Measurements from ENCODE around the gene ARGLU1. TPM values are rescaled to one million over a fixed set of nuclear protein-coding genes. Genes with fewer than 3 reads are reported as not detected.

ARGLU1 gene
- polyA plus RNA-seq, 1 donor (not counting 4 experiments of a cell fraction or from before 2014, with no cell fraction given) = 96.8 TPM

DNA sequence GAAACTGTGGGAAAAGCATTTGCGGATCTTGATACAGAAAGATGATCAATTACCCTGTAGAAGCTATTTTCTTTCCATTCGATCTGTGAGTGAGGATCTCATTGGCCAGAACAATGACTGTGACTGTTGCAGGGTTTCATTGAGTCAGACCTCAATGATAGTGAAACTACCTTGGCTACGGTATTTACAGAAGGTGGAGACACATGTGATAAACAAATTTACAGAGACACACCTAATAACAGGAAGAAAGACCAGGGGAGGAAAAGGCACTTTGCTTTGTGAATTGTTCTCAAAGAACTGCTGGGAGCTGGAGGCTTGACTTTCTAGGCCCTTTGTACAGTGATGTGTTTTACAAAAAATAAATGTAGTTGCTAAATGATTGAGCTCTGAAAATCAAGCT lies 19.9 kb upstream of the ARGLU1 start:
- FAIRE-seq (no peak), DNase-seq (ENCODE audit: low read depth, low spot score) (no peak)
- Histone ChIP-seq H2AFZ (ENCODE audit: control insufficient read depth, low read length) (no peak overlapping the region), H3K4me1 (ENCODE audit: control insufficient read depth, extremely low read depth, insufficient read depth, low read length) (no peaks in the 10 kb centered on the region), H4K20me1 (ENCODE audit: control insufficient read depth, extremely low read depth, insufficient read depth, low read length) (no peaks in the 10 kb centered on the region), H3K36me3 (ENCODE audit: control insufficient read depth in 2 of 2, extremely low read depth in 1 of 2, insufficient read depth in 2 of 2, low read length in 2 of 2) (no peaks in the 10 kb centered on the region), H3K4me3 (ENCODE audit: control insufficient read depth in 2 of 3, extremely low read depth in 1 of 3, insufficient read depth in 2 of 3, low read depth in 1 of 3, low read length in 3 of 3) (no peak overlapping the region), H3K27ac (ENCODE audit: control insufficient read depth, insufficient read depth, low read length) (no peak overlapping the region), H3K4me2 (ENCODE audit: control insufficient read depth, extremely low read depth, insufficient read depth, low read depth, low read length) (no peak overlapping the region), H3K27me3 (ENCODE audit: control insufficient read depth, extremely low read depth, insufficient read depth, low read length) (no peaks in the 10 kb centered on the region), H3K9me1 (ENCODE audit: control insufficient read depth, extremely low read depth, insufficient read depth, low read length) (no peaks in the 10 kb centered on the region), H3K9me3 (ENCODE audit: control insufficient read depth, low read depth, low read length) (no peaks in the 10 kb centered on the region), H3K79me2 (ENCODE audit: control insufficient read depth, insufficient read depth, low read length) (no peaks in the 10 kb centered on the region), H3K9ac (ENCODE audit: control insufficient read depth, extremely low read depth, insufficient read depth, low read length) (no peak overlapping the region)
- dilution Hi-C loops (cut with MboI; ENCODE audit: extremely low pct_ligation_motif_present, low sequenced_read_pairs) = no loop called here
- TF ChIP-seq, protein P1, sequence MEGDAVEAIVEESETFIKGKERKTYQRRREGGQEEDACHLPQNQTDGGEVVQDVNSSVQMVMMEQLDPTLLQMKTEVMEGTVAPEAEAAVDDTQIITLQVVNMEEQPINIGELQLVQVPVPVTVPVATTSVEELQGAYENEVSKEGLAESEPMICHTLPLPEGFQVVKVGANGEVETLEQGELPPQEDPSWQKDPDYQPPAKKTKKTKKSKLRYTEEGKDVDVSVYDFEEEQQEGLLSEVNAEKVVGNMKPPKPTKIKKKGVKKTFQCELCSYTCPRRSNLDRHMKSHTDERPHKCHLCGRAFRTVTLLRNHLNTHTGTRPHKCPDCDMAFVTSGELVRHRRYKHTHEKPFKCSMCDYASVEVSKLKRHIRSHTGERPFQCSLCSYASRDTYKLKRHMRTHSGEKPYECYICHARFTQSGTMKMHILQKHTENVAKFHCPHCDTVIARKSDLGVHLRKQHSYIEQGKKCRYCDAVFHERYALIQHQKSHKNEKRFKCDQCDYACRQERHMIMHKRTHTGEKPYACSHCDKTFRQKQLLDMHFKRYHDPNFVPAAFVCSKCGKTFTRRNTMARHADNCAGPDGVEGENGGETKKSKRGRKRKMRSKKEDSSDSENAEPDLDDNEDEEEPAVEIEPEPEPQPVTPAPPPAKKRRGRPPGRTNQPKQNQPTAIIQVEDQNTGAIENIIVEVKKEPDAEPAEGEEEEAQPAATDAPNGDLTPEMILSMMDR (optimal IDR thresholded peaks at IDR 0.05 in 1 of 3, IDR thresholded peaks at IDR 0.05 in 1 of 3, conservative IDR thresholded peaks at IDR 0.05 in 1 of 3; ENCODE audit: extremely low read depth in 1 of 3, insufficient read depth in 2 of 3, low read length in 3 of 3) = no peak
- TF ChIP-seq EZH2 (IDR thresholded peaks at IDR 0.05; ENCODE audit: low read length) = no peak

DNA sequence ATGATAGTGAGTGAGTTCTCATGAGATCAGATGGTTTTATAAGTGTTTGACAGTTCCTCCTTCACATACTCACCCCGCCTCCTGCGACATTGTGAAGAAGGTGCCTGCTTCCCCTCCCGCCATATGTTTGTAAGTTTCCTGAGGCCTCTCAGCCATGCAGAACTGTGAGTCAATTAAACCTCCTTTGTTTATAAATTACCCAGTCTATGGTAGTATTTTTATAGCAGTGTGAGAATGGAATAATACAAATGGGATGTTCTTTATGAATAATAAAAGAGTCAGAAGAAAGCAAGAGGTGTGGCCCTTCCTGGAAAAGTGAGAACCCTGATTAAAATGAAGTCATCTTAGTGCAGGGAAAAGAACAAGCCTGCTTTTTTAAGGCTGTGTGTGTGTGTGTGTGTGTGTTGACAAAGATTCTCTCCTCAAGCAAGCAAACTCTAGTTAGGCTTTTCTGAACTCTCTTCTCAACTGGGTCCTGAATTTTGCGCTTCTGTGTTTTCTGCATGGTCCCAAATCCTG lies 18.8 kb upstream of the ARGLU1 start:
- no peak overlapping the region for H2AFZ ChIP-seq (ENCODE audit: control insufficient read depth, low read length)
- no peaks in the 10 kb centered on the region for H3K4me1 ChIP-seq (ENCODE audit: control insufficient read depth, extremely low read depth, insufficient read depth, low read length)
- no peak overlapping the region for H3K4me2 ChIP-seq (ENCODE audit: control insufficient read depth, extremely low read depth, insufficient read depth, low read depth, low read length)
- TF ChIP-seq, protein P1 (optimal IDR thresholded peaks at IDR 0.05 in 1 of 3, IDR thresholded peaks at IDR 0.05 in 1 of 3, conservative IDR thresholded peaks at IDR 0.05 in 1 of 3; ENCODE audit: extremely low read depth in 1 of 3, insufficient read depth in 2 of 3, low read length in 3 of 3) = no peak
- no peak for TF ChIP-seq EZH2 (IDR thresholded peaks at IDR 0.05; ENCODE audit: low read length)
- no peak overlapping the region for H3K9ac ChIP-seq (ENCODE audit: control insufficient read depth, extremely low read depth, insufficient read depth, low read length)
- H3K9me3 ChIP-seq (ENCODE audit: control insufficient read depth, low read depth, low read length) = no peaks in the 10 kb centered on the region
- no peak for DNase-seq (ENCODE audit: low read depth, low spot score)
- no peak overlapping the region for H3K4me3 ChIP-seq (ENCODE audit: control insufficient read depth in 2 of 3, extremely low read depth in 1 of 3, insufficient read depth in 2 of 3, low read depth in 1 of 3, low read length in 3 of 3)
- dilution Hi-C loops (cut with MboI; ENCODE audit: extremely low pct_ligation_motif_present, low sequenced_read_pairs) = no loop called here
- H4K20me1 ChIP-seq (ENCODE audit: control insufficient read depth, extremely low read depth, insufficient read depth, low read length) = no peaks in the 10 kb centered on the region
- no peak overlapping the region for H3K27ac ChIP-seq (ENCODE audit: control insufficient read depth, insufficient read depth, low read length)
- H3K79me2 ChIP-seq (ENCODE audit: control insufficient read depth, insufficient read depth, low read length) = no peaks in the 10 kb centered on the region
- H3K36me3 ChIP-seq (ENCODE audit: control insufficient read depth in 2 of 2, extremely low read depth in 1 of 2, insufficient read depth in 2 of 2, low read length in 2 of 2) = no peaks in the 10 kb centered on the region
- H3K27me3 ChIP-seq (ENCODE audit: control insufficient read depth, extremely low read depth, insufficient read depth, low read length) = no peaks in the 10 kb centered on the region
- no peaks in the 10 kb centered on the region for H3K9me1 ChIP-seq (ENCODE audit: control insufficient read depth, extremely low read depth, insufficient read depth, low read length)
- no peak for FAIRE-seq
